KMS-11 (cell line): Measurements from ENCODE around the gene CACNA1D.

ENCODE experiments used
- H2AFZ ChIP-seq: fragments of 200-600 bp; sonication (generic); 2 replicates; pipeline ENCODE4 v1.6.1; 2016; ENCODE audit warnings: antibody characterized with exemption, mixed run types, low read depth
- H3K27ac ChIP-seq: fragments of 200-600 bp; sonication (generic); 2 replicates; pipeline ENCODE4 v1.6.1; 2016; ENCODE audit warnings: mild to moderate bottlenecking, mixed run types
- H3K27me3 ChIP-seq: fragments of 200-600 bp; sonication (generic); 2 replicates; pipeline ENCODE4 v1.6.1; 2017; ENCODE audit warnings: mild to moderate bottlenecking, low read depth, mixed run types, moderate library complexity; ENCODE audit not compliant: insufficient read depth
- H3K36me3 ChIP-seq: fragments of 200-600 bp; sonication (generic); 2 replicates; pipeline ENCODE4 v1.6.1; 2017; ENCODE audit warnings: mild to moderate bottlenecking, mixed run types; ENCODE audit not compliant: insufficient read depth
- H3K4me1 ChIP-seq: fragments of 200-600 bp; sonication (generic); 2 replicates; pipeline ENCODE4 v1.6.1; 2016; ENCODE audit warnings: mild to moderate bottlenecking, low read depth, mixed run types; ENCODE audit not compliant: poor library complexity, severe bottlenecking
- H3K4me2 ChIP-seq: fragments of 200-600 bp; sonication (generic); 2 replicates; pipeline ENCODE4 v1.7.0; 2016; ENCODE audit warnings: mild to moderate bottlenecking, mixed run types
- H3K4me3 ChIP-seq: fragments of 200-600 bp; sonication (generic); IDR thresholded peaks from 2 replicates; pipeline ENCODE4 v1.6.1; 2017; ENCODE audit warnings: low read depth, low read length, mixed read lengths; ENCODE audit not compliant: insufficient read depth
- H3K79me2 ChIP-seq: fragments of 200-600 bp; sonication (generic); 2 replicates; pipeline ENCODE4 v1.6.1; 2016; ENCODE audit warnings: low read depth, mixed run types; ENCODE audit not compliant: insufficient read depth
- H3K9ac ChIP-seq: fragments of 200-600 bp; sonication (generic); 2 replicates; pipeline ENCODE4 v1.6.1; 2016; ENCODE audit warnings: mild to moderate bottlenecking, mixed run types
- H4K20me1 ChIP-seq: fragments of 200-600 bp; sonication (generic); 2 replicates; pipeline ENCODE4 v1.6.1; 2016; ENCODE audit warnings: mild to moderate bottlenecking, mixed run types; ENCODE audit not compliant: insufficient read depth
- TF ChIP-seq, protein P1 (sequence below): fragments of 200-600 bp; sonication (generic); conservative IDR thresholded peaks from 2 replicates; pipeline ENCODE4 v1.6.1; 2017; ENCODE audit warnings: low read depth, mild to moderate bottlenecking, antibody characterized with exemption, low read length, moderate library complexity, mixed read lengths

The CACNA1D gene

DNA sequence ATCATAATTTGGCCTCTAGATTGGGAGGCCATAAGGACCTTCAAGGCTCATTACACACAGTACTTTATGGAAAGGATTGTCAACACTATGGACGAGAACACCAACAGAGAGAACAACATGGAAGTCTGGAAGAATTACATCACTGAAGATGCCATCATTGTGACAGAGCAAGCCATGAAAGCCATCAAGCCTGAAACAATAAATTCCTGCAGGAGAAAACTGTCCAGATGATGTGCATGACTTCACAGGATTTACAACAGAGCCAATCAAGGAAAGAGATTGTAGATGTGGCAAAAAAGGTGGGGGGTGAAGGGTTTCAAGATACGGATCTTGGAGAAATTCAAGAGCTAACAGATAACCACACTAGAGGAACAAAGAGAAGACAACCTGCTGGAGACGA, 367.8 kb downstream of the CACNA1D start:
- TF ChIP-seq, protein P1, sequence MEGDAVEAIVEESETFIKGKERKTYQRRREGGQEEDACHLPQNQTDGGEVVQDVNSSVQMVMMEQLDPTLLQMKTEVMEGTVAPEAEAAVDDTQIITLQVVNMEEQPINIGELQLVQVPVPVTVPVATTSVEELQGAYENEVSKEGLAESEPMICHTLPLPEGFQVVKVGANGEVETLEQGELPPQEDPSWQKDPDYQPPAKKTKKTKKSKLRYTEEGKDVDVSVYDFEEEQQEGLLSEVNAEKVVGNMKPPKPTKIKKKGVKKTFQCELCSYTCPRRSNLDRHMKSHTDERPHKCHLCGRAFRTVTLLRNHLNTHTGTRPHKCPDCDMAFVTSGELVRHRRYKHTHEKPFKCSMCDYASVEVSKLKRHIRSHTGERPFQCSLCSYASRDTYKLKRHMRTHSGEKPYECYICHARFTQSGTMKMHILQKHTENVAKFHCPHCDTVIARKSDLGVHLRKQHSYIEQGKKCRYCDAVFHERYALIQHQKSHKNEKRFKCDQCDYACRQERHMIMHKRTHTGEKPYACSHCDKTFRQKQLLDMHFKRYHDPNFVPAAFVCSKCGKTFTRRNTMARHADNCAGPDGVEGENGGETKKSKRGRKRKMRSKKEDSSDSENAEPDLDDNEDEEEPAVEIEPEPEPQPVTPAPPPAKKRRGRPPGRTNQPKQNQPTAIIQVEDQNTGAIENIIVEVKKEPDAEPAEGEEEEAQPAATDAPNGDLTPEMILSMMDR: no peak
- no peaks in the 10 kb centered on the region for H4K20me1 ChIP-seq

DNA sequence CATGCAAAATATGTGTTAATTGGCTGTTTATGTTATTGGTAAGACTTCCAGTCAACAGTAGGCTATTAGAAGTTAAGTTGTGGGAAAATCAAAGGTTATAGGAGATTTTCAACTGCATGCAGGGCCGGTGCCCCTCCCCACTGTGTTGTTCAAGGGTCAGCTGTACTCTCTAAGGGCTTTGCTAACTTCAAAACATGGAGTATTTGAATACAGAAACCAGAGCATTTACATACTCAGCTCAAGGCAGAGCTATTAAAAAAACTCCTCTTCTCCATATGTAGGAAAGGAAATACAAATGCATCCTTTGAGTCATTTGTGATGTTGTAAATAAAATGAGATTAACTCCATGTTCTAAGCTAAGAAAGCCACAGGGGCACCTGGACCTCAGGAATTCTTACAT, 368.7 kb downstream of the CACNA1D start:
- Histone ChIP-seq H3K4me2 (no peak overlapping the region), H3K27ac (no peak overlapping the region), H3K36me3 (no peaks in the 10 kb centered on the region), H3K4me1 (no peaks in the 10 kb centered on the region), H3K4me3 (no peak overlapping the region), H3K79me2 (no peaks in the 10 kb centered on the region), H2AFZ (no peak overlapping the region), H3K9ac (no peak overlapping the region), H4K20me1 (no peaks in the 10 kb centered on the region), H3K27me3 (no peaks in the 10 kb centered on the region)
- TF ChIP-seq, protein P1: no peak

More for the DNA sequence above, 367.8 kb downstream of the CACNA1D start:
- no peak overlapping the region for H3K9ac ChIP-seq
- H3K27ac ChIP-seq: no peak overlapping the region
- no peaks in the 10 kb centered on the region for H3K79me2 ChIP-seq
- no peak overlapping the region for H3K4me2 ChIP-seq
- no peaks in the 10 kb centered on the region for H3K36me3 ChIP-seq
- no peak overlapping the region for H2AFZ ChIP-seq
- no peaks in the 10 kb centered on the region for H3K4me1 ChIP-seq
- H3K4me3 ChIP-seq: no peak overlapping the region
- H3K27me3 ChIP-seq: no peaks in the 10 kb centered on the region
